SH-SY5Y (cell line): ENCODE measurements around the gene COL9A1.

Experiments used
- GATA2 ChIP-seq: IDR thresholded peaks from 2 replicates; pipeline ENCODE4 v1.6.1; 2011; ENCODE audit warnings: mild to moderate bottlenecking, low read depth, low read length
- GATA3 ChIP-seq: IDR thresholded peaks from 2 replicates; pipeline ENCODE4 v1.6.1; 2011; ENCODE audit warnings: low read depth, mild to moderate bottlenecking, low read length, moderate library complexity

GRCh38 chr6:70289299-70289698, 13.6 kb downstream of the COL9A1 start:
- TF ChIP-seq GATA2, result no peak
- no peak for TF ChIP-seq GATA3
